Peyer's patch (tissue), 4 donors: ENCODE results near the gene SNX32. TPM values are rescaled to one million over a fixed set of nuclear protein-coding genes. Genes with fewer than 3 reads are reported as not detected.

Experiments used
- DNase-seq, 3 donors: peaks; one replicate each; pipeline ENCODE4 v3.0.0-alpha.2; 2017 to 2019
- H3K27ac ChIP-seq, 4 donors: fragments of 200-600 bp; sonication (generic); one replicate each; pipeline ENCODE4 v1.5.1; 2016 to 2019
- H3K27me3 ChIP-seq, 2 donors: fragments of 200-600 bp; sonication (generic); one replicate each; pipeline ENCODE4 v1.5.1; 2019
- H3K36me3 ChIP-seq, 3 donors: fragments of 200-600 bp; sonication (generic); one replicate each; pipeline ENCODE4 v1.5.1; 2016 to 2019
- H3K4me1 ChIP-seq, 4 donors: fragments of 200-600 bp; sonication (generic); one replicate each; pipeline ENCODE4 v1.5.1; 2016 to 2019
- H3K4me3 ChIP-seq, 4 donors: fragments of 200-600 bp; sonication (generic); 1 replicate in 3 of 4; 2 replicates in 1 of 4; pipeline ENCODE4 v1.5.1; 2016 to 2019; ENCODE audit warnings: mild to moderate bottlenecking in 1 of 4
- H3K9me3 ChIP-seq, 4 donors: fragments of 200-600 bp; sonication (generic); one replicate each; pipeline ENCODE4 v1.5.1; 2016 to 2019; ENCODE audit warnings: mild to moderate bottlenecking in 1 of 4
- CTCF ChIP-seq, 6 experiments: fragments of 450-650 bp in 4 of 6; fragments of 200-600 bp in 2 of 6; sonication (generic) in 1 of 6; IDR thresholded peaks; one replicate each; pipeline ENCODE4 v1.5.1; 2017 to 2019; ENCODE audit warnings: antibody characterized with exemption in 6 of 6, mild to moderate bottlenecking in 3 of 6, moderate library complexity in 1 of 6
- POLR2A ChIP-seq, 2 donors: fragments of 450-650 bp; IDR thresholded peaks; one replicate each; pipeline ENCODE4 v1.5.1; 2017; ENCODE audit warnings: antibody characterized with exemption in 2 of 2, mild to moderate bottlenecking in 2 of 2, moderate library complexity in 2 of 2
- total RNA-seq, 4 donors: library from RNA; depleted of rRNA; stranded (reverse); fragments of >200 nt; gene quantifications; one replicate each; pipeline ENCODE4 v1.1.0, GENCODE V29; 2016

The SNX32 gene
- total RNA-seq, 4 donors from 2014 or later = 1.7 to 6.7 (median 6.4) TPM; not detected in 1

- H3K27ac ChIP-seq = peak overlapping the region; percentile 57 to 90 (median 82)
- no peaks in the 10 kb centered on the region for H3K27me3 ChIP-seq
- no peak for DNase-seq
- H3K4me3 ChIP-seq = peak overlapping the region; percentile 41 to 73 (median 66)
- no peaks in the 10 kb centered on the region for H3K9me3 ChIP-seq
- H3K4me1 ChIP-seq = peaks cover 0 to 15% (median 2%) of the 10 kb centered on the region in 4 donors
- no peak for TF ChIP-seq CTCF (IDR thresholded peaks at IDR 0.05)
- no peak for TF ChIP-seq POLR2A (IDR thresholded peaks at IDR 0.05)
- H3K36me3 ChIP-seq = no peaks in the 10 kb centered on the region
Measured at GRCh38 chr11:65817312-65817834, 16.4 kb upstream of the SNX32 start.

DNA sequence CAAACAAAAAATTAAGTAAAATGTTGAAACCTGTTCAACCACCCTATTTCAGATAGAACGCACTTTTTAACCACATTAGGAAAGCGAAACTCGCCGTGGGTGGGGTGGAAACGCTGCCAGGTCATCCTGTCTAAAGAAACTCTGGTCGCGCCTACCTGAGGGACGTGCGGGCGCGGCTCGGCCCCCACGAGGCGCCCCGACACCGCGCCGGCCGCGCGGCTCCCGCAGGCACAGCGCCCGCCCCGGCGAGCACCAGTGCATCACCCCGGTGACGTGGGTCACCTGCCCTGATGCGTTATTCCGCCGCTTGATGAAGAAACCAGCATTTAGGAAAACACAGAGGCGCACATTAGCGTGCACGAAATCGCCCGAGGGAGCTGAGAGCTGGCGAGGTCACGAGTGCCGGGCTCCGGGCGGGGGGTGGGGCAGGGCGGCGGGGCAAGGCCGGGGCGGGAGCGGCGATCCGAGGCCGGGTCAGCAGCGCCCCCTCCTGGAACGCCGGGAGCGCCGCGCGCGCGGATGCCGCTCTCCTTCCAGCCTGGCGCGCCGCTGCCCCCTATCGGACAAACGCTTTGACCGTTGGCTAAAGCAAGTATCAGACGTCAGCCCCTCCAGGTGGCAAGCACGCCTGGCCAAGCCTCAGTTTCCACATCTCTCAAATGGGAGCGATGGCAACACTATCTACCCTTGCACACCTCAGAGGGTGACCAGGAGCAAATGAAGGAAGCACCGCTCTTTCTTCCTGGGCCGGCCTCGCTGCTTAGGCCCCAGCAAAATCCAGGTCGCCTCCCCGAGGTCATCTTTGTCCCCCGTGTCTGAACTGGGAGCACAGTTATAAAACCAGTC is 15.7 kb upstream of the SNX32 start:
- Histone ChIP-seq H3K4me1 (peaks cover 0 to 20% (median 2%) of the 10 kb centered on the region in 4 donors), H3K36me3 (no peaks in the 10 kb centered on the region)
- TF ChIP-seq POLR2A (IDR thresholded peaks at IDR 0.05) = no peak
- TF ChIP-seq CTCF (IDR thresholded peaks at IDR 0.05) = peak; percentile 97 to 100 (median 99)

GRCh38 chr11:65821107-65821506 is 12.7 kb upstream of the SNX32 start:
- Histone ChIP-seq H3K4me3 (no peak overlapping the region), H3K4me1 (peaks cover 0 to 35% (median 3%) of the 10 kb centered on the region in 4 donors), H3K36me3 (no peaks in the 10 kb centered on the region), H3K9me3 (no peaks in the 10 kb centered on the region), H3K27me3 (no peaks in the 10 kb centered on the region), H3K27ac (peak overlapping the region in 3 of 4 donors; percentile 38 to 94 (median 88))
- no peak for TF ChIP-seq CTCF (IDR thresholded peaks at IDR 0.05)
- TF ChIP-seq POLR2A (IDR thresholded peaks at IDR 0.05) = peak; percentile 47 to 53
- peak in 2 of 3 donors; percentile 83 to 90 for DNase-seq

More for the DNA sequence above, 15.7 kb upstream of the SNX32 start:
- peak overlapping the region; percentile 57 to 90 (median 82) for H3K27ac ChIP-seq
- H3K4me3 ChIP-seq = peak overlapping the region; percentile 41 to 73 (median 66)
- no peaks in the 10 kb centered on the region for H3K27me3 ChIP-seq
- peak; percentile 95 to 98 (median 98) for DNase-seq
- no peaks in the 10 kb centered on the region for H3K9me3 ChIP-seq

GRCh38 chr11:65822776-65823528 is 10.8 kb upstream of the SNX32 start:
- H3K27me3 ChIP-seq = no peaks in the 10 kb centered on the region
- TF ChIP-seq CTCF (IDR thresholded peaks at IDR 0.05) (peak in 2 of 6 experiments; percentile 14 to 16), POLR2A (IDR thresholded peaks at IDR 0.05) (no peak)
- H3K4me1 ChIP-seq = peaks cover 0 to 24% (median 3%) of the 10 kb centered on the region in 4 donors
- DNase-seq = peak in 1 of 3 donors; percentile 64
- H3K36me3 ChIP-seq = no peaks in the 10 kb centered on the region
- no peaks in the 10 kb centered on the region for H3K9me3 ChIP-seq
- peak overlapping the region in 3 of 4 donors; percentile 35 to 94 (median 88) for H3K27ac ChIP-seq
- peak overlapping the region in 1 of 4 donors; percentile 14 for H3K4me3 ChIP-seq

GRCh38 chr11:65826984-65827735 is 6.6 kb upstream of the SNX32 start:
- peak in 2 of 3 donors; percentile 73 to 77 for DNase-seq
- TF ChIP-seq POLR2A (IDR thresholded peaks at IDR 0.05) = peak; percentile 53 to 74
- no peak for TF ChIP-seq CTCF (IDR thresholded peaks at IDR 0.05)
- peak overlapping the region in 3 of 4 donors; percentile 49 to 88 (median 75) for H3K27ac ChIP-seq
- H3K4me1 ChIP-seq = peaks cover 0 to 32% (median 2%) of the 10 kb centered on the region in 4 donors
- no peaks in the 10 kb centered on the region for H3K36me3 ChIP-seq
- H3K27me3 ChIP-seq = no peaks in the 10 kb centered on the region
- H3K4me3 ChIP-seq = peak overlapping the region in 2 of 4 donors; percentile 32 to 40
- H3K9me3 ChIP-seq = no peaks in the 10 kb centered on the region
